Activated CD8-positive, alpha-beta memory T cell treated with anti-CD3 and anti-CD28 coated beads, Interleukin-2, amount 50 U/mL, for 24 hours (primary cell): Measurements from ENCODE around the gene FBN2.

Source experiments
- DNase-seq: peaks from one replicate; pipeline ENCODE4 v3.0.0-alpha.2; 2020; ENCODE audit errors: extremely low read depth

The FBN2 gene

DNA sequence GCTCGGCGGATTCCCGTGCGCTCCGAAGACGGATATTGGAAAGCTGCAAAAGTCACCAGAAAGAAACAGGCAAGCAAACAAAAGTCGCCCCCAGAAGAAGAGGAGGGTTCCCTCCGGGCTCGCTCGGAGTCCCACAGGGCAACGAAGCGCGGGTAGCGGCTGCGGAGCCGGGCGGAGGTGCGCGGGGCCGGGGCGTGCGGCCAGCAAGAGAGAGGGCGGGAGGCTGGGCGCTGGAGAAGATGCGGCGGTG lies at the start of gene FBN2:
Gene FBN2 (minus strand): TSS at position 246 of the 250 bp plus-strand sequence. CDS start 642 bp downstream, outside the sequence.
- no peak for DNase-seq

DNA sequence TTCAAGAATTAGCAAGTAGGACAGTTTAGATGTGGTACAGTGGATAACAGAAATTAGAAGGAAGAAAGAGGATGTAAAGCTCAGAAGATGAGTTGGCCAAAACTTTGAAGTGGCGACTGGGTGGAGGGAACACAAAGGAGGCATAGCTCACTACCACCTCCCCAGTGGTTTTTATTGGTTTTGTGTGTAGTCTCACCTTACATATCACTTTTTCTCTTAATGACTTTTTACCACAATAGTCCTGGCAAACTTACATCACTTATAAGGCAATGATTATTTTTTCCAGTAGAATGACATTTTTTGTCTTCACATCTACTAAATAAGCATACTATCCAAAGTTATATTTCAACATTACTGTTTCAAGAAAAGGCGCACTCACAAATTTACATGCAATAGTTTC lies 49.2 kb upstream of the FBN2 start:
- DNase-seq = no peak

DNA sequence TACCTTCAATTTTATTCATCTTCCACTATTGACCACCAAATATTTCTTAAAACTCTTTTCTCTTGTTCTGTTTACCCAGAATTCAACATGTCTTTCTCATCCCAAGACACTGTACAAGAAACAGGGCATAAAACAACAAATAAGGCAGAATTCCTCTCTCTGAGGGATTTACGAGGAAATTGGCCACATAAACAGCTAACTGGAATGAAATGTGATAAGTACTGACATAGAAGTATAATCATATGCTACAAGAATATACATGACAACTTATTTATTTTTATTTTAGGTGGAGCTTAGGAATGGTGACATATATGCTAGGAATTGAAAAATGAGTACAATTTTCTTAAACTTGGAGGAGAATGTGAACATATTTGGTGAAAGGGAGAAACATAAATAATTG lies 48.8 kb upstream of the FBN2 start:
- no peak for DNase-seq

DNA sequence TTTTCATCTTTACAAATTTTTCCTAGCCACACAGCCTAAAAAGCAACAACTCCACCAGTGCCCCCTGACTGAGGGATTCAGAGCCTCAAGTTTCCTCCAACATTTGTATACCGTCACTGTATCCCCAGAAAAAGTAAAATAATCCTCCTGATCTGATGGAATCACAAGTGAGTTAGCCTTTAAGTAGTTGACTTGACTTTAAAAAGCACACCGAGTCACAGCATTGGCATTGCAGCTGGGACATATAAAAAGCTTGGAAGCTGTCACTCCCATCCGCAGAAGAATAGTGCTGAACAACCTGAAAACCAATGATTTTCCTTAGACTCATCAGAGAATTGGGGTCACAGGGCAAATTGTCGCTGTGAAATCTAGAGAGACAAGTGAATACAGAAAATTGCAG lies 41.6 kb upstream of the FBN2 start:
- no peak for DNase-seq

DNA sequence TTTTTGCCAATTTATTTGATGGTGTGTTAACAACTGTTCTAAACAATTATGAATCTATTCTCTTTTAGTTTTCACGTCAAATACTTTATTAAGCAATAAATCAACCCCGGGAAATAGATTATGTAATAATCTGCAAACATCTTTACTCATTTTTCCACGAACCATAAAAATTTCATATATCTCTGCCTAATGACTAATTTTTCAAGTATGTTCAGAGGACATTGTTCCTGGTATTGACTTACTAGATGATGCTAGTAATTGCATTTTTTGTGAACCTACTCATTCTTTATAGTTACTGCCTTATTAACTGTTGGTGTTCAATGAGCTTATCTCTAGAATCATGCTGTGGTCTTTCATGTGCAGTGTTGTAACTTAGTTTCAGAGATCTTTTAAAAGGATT lies 41.0 kb upstream of the FBN2 start:
- DNase-seq = no peak

DNA sequence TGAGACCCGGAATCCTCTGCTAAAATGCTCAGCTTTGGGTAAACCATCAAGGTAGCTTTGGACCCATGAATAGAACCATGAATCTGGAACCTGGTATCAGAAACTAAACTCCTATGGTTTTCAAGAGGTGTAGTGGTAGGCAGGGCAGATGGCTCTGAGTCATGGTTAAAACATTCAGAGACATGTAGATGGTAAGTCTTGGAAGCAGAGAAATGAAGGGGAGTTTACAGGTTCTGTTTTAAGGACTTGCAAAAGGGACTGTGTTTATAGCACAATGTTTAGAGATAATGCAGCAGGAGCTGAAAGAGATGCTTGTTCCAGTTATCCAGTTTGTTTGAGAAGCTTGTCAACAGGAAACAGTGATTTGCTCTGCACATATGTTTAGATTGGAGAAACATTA lies 36.0 kb upstream of the FBN2 start:
- no peak for DNase-seq

DNA sequence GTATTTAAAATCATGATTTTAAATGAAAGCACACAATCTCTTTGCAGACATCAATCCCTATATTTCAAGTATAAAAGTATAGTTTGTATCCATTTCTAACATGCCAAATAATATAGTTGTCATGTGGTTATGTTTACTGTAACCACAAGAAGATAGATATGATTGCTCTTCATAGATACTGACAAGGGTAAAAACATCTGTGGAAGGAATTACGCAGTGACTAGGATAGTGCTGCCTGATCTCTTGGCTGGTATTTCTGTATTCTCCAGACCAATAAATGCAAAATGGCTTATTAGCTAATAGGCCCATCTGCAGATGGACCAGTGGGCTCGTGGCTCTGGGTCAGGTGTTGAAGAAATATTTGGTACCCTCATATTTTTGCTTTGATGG lies 34.9 kb upstream of the FBN2 start:
- no peak for DNase-seq

DNA sequence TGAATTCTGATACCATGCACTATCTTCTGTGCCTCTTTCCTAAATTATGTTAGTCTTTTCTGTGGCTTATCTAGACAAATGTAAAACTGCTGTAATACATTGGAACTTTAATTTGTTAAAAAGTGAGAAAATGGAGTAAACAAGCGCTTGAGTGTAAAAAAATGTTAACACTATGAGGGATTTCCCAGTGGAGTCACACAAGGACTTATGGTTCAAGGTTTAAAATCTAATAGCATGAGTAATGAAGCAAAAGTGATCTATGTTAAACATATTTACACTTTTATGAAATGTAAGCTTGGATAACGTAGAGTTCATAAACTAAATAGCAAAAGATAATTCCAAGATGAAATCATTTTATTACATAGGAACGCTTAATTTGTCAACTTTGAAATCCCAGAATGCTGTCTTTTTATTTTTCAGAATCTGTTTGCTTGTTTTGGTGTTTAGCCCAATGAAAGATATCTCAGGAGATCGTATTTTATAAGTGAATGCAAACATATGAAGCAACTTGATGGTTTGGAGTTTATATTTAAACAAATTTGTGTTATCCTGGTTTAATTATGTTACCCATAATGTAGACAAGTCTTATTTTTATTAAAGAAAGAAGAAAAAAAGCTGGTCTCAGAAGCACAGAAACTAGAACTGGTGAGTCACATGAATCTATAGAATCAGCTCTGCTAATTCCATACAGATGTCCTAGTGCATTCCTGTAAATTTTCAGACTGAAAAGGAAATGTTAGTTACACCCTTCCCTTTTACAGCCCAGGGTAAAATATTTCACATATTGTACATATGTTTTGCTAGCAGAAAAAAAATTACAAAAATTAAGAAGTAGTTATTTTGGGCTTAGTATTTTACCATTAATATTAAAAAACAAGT lies 34.2 kb upstream of the FBN2 start:
- DNase-seq = no peak

DNA sequence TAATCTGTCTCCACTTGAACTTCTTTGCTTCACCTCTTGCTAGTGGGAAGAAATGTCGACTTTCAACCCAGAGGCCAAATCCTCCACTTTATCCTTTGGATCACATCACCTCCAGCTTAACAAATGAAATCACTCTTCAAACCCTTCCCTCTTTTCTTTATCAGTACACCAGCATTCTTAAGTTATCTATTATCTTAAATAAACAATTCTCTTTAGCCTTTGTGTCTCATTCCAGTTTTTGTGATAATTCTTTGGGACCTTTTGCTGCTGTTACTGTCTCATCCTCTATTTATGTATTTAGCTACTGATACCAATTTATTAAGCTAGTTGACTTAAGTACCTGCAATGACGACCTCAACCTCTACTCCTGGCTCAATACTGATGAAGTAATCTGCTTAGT lies 28.1 kb upstream of the FBN2 start:
- DNase-seq = no peak

DNA sequence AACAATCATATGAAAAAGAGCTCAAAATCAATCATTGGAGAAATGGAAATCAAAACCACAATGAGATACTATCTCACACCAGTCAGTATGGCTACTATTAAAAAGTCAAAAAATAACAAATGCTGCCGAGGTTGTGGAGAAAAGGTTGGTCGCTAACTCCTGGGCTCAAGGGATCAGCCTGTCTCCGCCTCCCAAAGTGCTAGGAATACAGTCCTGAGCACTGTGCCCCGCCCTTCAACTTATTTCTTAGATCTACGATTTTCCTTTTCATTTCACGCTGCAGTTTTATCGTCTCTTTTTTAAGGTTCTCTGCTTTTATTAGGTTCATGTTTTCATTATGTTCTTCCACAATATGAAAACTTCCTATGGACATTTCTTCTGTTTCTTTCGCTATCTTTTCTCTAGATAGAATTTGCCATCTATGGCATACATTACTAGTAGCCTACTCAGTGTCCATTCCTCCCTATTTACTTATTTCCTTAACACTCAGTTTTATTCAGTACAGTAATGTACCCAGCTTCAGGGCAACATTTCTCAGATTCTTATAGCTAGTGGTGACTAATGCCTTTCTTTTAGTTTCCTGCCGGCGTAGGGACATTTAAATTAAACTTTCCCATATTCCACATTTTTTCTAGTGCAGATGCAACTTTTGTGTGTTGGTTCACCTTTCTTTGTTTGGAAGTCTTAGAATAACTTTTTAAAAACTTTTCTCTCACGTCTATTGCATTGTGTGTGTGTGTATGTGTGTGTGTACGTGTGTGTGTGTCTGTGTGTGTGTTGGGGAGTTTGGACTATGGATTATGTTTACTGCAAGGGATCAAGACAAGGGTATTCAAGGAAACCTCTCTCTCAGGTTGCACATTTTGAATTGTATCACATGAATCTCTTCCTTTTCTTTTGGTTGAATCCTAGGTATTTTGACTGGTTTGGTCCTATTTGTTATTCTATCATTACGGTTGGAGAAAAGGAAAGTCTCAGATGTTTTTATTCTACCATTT lies 21.6 kb upstream of the FBN2 start:
- DNase-seq = no peak

DNA sequence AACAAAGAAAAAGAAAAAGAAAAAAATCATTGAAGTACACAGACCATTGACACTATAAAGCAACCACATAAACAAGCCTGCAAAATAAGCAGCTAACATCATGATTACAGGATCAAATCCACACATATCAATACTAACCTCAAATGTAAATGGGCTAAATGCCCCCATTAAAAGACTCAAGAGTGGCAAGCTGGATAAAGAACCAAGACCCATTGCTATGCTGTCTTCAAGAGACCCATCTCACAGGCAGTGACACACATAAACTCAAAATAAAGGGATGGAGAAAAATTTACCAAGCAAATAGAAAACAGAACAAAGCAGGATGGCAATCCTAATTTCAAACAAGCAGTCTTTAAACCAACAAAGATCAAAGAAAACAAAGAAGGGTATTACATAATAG lies 15.7 kb upstream of the FBN2 start:
- no peak for DNase-seq

DNA sequence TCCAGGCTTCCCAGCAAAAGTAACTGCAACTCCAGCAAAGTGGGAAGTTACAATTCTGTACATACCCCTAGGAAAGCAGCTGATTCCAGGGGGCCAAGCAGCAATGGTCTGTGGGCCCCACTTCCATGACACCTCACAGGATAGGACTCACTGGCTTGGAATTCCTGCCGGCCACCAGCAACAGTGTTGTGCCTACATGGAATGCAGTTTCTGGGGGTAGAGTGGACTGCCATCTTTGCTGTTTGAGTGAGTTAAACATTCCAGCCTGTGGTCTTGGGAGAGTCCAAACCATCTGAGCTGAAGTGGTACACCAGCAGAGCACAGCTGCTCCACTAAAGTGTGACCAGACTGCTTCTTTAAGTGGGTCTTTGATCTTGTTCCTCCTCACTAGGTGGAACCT lies 13.4 kb upstream of the FBN2 start:
- DNase-seq = no peak

DNA sequence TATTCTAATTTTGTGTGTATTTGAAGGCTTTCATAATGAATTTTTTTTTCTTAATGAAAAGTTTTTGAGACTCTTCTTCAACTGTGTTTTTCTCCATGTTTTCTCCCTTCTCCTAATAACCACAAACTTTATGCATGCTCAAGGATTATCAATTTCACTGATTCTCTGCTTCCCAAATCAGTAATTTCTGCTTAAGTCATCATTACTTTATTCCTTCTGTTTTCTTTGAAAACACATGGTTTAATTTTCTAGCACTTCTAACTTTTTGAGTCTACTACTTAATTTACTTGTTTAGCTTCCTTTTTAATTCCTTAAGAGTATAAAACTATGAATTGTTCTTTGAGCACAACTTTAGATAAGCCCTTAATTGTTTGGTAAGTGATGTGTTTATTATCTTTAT lies 11.5 kb upstream of the FBN2 start:
- no peak for DNase-seq

DNA sequence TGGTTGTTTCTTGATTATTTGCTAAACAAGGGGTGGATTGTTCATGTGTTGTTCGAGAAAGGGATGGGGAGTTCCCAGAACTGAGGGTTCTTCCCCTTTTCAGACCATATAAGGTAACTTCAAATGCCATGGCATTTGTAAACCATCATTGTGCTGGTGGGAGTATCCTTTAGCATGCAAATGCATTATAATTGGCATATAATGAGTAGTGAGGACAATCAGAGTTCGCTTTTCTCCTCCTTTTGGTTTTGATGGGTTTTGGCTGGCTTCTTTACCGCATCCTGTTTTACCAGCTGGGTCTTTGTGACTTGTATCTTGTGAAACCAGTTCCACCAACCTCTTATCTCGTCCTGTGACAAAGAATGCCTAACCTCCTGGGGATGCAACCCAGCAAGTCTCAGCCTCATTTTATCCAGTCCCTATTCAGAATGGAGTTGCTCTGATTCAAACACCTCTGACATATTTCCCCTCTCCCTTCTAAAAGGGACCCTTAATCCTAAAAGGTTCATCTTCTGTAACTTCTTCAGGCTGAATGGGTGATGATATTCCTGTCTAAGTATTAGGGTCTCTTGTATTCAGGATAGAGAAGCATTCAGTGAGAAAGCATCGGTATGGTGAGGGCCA lies 8.7 kb upstream of the FBN2 start:
- no peak for DNase-seq

DNA sequence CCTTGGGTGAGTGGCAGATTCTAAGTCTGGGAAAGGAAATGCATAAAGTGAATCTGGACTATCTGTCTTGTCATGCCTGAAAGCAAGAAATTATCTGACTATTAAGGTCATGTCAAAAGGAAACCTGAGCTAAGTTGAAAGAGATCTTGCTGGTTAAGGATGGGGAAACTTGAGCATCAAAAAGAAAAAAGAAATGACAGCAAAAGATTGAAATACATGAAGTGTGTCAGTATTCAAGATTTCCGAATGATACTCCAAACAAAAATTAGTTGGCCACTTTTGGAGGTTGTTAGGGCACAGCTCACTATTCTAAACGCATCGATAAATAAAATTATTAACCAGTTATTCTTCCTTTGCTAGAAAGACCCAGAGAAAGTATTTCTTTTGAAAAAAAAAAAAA lies 3.3 kb upstream of the FBN2 start:
- DNase-seq = no peak

DNA sequence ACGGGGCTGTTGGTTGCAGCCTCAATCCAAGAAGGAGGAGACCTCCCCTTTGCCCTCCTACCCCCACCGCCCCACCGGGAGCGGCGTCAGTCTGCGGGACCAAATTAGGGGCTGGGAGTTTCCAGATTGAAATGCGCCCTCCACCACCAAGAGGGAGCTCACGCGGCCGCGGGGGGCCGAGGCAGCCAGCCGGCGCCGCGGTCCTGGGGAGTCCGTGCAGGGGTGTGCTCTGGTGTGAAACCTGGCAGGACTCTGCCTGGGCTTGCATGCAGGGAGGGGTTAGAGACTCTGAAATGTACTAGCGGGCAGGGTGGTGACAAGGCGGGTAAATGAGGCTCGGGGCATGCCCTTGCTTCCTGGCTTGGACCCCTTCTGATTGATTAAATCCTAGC lies 989 bp upstream of the FBN2 start:
- DNase-seq = no peak

DNA sequence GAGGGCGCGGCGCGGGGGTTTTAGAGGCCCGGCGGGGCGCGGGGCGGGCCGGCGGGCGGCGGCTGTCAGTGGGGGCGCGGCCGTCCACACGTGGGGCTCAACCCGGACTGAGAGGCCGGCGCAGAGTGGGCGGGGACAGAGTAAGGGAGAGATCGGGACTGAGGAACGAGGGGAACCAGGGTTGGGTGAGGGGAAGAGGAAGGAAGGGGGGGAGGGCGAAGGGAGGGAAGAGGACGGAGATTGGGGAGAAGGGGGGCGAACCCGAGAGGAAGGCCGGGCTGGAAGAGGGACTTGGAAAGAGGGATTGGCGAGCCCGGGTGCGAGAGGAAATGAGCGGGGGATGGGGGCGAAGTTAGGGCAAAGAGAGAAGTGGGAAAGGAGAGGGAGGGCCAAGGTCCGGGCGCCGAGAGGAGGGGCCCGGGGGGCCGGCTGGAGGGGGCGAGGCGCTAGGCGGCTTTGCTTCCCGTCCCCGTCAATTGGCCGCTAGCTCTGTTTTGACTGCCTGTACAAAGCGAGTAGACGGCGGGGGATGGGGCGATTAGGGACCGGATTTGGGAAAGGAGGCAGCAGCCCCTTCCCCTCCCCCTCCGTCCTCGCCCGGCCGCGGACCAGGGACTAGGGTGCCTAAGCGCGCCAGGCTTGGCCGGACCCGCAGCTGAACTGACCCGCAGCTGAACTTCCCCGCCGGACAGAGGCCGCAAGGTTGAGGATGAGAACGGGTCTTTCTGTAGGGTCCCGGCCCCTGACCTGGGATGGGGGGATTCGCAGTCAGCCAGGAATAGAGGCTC lies 399 bp upstream of the FBN2 start:
- DNase-seq = no peak

DNA sequence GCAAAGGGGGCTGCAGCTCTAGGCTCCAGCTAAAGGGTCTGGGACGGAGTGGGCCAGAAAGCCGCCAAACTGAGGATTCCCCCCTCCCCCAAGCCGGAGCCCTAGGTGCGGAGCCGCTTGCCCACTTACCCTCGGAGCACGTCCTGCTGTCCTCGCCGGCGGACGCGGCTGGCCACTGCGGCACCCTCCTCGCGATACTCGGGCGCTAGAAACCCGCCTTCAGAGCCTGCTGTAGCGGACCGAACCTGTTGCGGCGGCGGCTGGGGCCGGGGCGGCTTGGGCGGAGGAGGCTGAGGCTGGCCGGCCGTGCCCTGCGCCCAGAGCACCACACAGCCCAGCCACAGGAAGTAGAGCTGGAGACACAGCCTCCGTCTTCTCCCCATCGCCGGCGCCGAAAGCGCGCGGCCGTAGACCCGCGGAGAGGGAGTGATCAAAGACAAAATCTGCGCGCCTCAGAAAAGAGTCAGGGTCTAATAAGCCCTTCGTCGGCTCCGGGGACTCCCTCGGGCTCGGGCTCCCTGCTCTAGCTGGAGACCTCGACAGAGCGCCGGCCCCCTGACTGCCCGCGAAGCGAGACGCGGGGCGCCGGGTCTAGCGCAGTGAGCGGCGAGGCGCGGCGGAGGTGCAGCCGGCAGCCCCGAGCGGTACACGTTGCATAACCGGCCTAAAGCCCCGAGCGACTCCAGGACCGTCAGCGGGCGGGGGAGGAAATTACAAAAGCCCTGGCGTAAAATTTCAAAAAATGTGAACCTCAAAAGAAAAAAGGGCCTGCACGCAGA lies 635 bp downstream of the FBN2 start:
- no peak for DNase-seq

DNA sequence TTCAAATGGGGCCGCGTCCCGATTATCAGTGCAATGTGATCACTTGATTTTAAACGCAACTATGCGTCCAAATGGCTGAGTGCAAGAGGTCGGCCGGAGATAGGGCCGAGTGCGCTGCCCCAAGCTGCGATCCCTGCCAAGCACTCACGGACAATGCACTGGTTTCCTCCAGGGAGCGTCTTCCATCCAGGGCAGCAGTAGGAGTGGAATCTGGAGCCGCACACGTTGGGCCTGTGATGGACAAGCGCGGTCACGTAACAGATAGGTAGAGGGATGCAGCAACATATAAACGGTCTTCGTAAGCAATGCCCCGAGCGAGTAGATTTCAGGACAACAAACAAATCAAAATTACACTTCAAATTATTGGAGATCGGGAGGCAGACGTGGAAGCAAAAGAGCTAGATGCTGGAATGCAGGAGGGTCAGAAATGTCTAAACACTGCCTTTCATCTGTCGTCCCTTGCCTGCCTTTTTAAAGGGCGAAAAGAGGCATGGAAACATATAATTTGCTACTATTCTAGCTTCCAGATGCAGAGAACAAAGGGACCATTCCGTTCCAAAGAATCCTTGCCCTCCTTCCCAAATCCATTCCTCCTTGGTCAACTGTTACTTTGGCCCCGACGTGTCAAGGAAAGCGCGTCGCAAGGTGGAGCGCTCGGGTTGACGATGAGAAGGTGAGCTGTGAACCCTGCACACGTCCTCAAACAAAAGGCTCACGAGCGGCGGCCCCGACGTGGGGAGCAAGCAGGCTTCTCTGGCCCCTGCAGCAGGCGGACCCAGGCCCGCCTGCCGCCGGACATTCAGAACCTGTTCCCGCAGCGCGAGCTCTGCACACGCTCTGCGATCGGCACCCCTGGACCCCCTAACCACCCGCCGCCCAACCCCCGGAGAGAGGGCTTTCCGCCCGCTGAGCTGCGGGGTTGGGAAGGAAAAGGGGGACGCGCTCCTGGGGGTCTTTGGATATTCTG lies 1.5 kb downstream of the FBN2 start:
- no peak for DNase-seq

DNA sequence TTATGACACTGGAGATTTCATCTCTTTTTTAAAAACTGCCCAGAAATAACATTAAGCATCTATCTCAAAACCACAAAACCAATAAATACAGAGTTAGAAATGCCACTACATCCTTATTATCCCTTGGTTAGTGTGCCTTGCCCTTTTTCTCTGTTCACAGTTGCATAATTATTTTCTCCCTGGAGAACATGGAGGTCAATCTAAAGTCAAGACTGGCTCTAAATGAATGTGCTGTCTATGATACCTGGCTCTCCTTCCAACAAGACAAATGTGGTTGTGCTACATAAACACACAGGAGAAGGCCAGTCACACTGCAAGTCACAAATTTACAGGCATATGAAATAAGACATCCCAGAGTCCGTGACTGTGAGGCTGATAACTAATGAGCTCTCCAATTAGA lies 2.8 kb downstream of the FBN2 start:
- DNase-seq = no peak
